Measurements from ENCODE around the gene FAM83F. TPM values are rescaled to one million over a fixed set of nuclear protein-coding genes. Genes with fewer than 3 reads are reported as not detected.

FAM83F gene
- total RNA-seq, 1 experiment from 2014 or later: 43.1 TPM

GRCh38 chr22:40037320-40037719, 42.6 kb downstream of the FAM83F start:
- Mint-ChIP-seq H3K9me3 (no peaks in the 10 kb centered on the region), H3K4me3 (no peak overlapping the region), H3K36me3 (no peaks in the 10 kb centered on the region), H3K27ac (no peak overlapping the region), H3K4me1 (no peaks in the 10 kb centered on the region), H3K27me3 (ENCODE audit: low read depth) (peaks cover 17% of the 10 kb centered on the region)
- ChIA-PET CTCF (interaction anchor here (0.6 to 3.0 kb wide), 29 partner anchors 9 to 508 kb away, joined by 3 to 36 read pairs (median 5); partner anchors contain the start of gene FAM83F), POLR2A (no interaction called here)
- TF ChIP-seq MLX (CRISPR knock-in tag; IDR thresholded peaks at IDR 0.05) (no peak), ARID4B (CRISPR knock-in tag; IDR thresholded peaks at IDR 0.05; ENCODE audit: borderline replicate concordance) (no peak), FOXK1 (CRISPR knock-in tag; IDR thresholded peaks at IDR 0.05) (no peak), ATF3 (CRISPR knock-in tag; conservative IDR thresholded peaks at IDR 0.05) (no peak), TCF7 (CRISPR knock-in tag; IDR thresholded peaks at IDR 0.05; ENCODE audit: low read depth) (no peak), HMGA2 (CRISPR knock-in tag; IDR thresholded peaks at IDR 0.05) (no peak), USF2 (CRISPR knock-in tag; IDR thresholded peaks at IDR 0.05) (no peak), FOXP1 (CRISPR knock-in tag; IDR thresholded peaks at IDR 0.05; ENCODE audit: borderline replicate concordance) (no peak), E2F4 (CRISPR knock-in tag; IDR thresholded peaks at IDR 0.05; ENCODE audit: borderline replicate concordance, low read depth) (no peak), IRF2 (CRISPR knock-in tag; IDR thresholded peaks at IDR 0.05; ENCODE audit: borderline replicate concordance, low read depth) (no peak), GTF2I (CRISPR knock-in tag; conservative IDR thresholded peaks at IDR 0.05) (no peak), SMAD4 (CRISPR knock-in tag; IDR thresholded peaks at IDR 0.05) (no peak)
- ATAC-seq: no peak
- DNase-seq (ENCODE audit: low spot score): no peak

- no peak overlapping the region for H3K4me3 Mint-ChIP-seq
- CTCF ChIA-PET: interaction anchor here (0.8 to 1.2 kb wide), 4 partner anchors 15 to 229 kb away, joined by 3 to 6 read pairs (median 3); no protein-coding TSS in a partner anchor
Measured at GRCh38 chr22:40039482-40040115, 44.8 kb downstream of the FAM83F start.

More at GRCh38 chr22:40039482-40040115, 44.8 kb downstream of the FAM83F start:
- Mint-ChIP-seq H3K27me3 (ENCODE audit: low read depth) (peaks cover 18% of the 10 kb centered on the region), H3K9me3 (no peaks in the 10 kb centered on the region), H3K27ac (no peak overlapping the region), H3K4me1 (peaks cover 9% of the 10 kb centered on the region), H3K36me3 (no peaks in the 10 kb centered on the region)
- DNase-seq (ENCODE audit: low spot score): no peak
- no peak for ATAC-seq
- POLR2A ChIA-PET: interaction anchor here (0.9 kb wide), 1 partner anchor 509 kb away, joined by 3 read pairs; no protein-coding TSS in a partner anchor
- no peak for TF ChIP-seq AR (CRISPR knock-in tag; IDR thresholded peaks at IDR 0.05)

Measured in WTC11 (cell line).